ENCODE data around the gene ANKRD11.
"Not testable (repeated sequence)": the region's sequence is repeated elsewhere in the genome, so short reads cannot be mapped to it uniquely, and the experiment has no call there.

ANKRD11 gene

GRCh38 chr16:89331371-89332109 lies 158.8 kb downstream of the ANKRD11 start:
- H3K23ac ChIP-seq (ENCODE audit: low read length), result no peak overlapping the region
- H4K8ac ChIP-seq (ENCODE audit: low read depth, low read length), result no peak overlapping the region
- H3K4me2 ChIP-seq (ENCODE audit: low read length), result no peak overlapping the region
- no peaks in the 10 kb centered on the region for H3K27me3 ChIP-seq (ENCODE audit: insufficient read depth, low read length, poor library complexity)
- no peak overlapping the region for H2AK5ac ChIP-seq (ENCODE audit: low read length)
- no peak overlapping the region for H2BK120ac ChIP-seq (ENCODE audit: low read depth, low read length)
- no CpG with 5 or more reads among the region's 14 CpGs for WGBS (ENCODE audit: extremely low coverage, insufficient coverage, low lambda C conversion rate)
- H3K56ac ChIP-seq (ENCODE audit: low read length), result no peak overlapping the region
- no peak overlapping the region for H3K4me3 ChIP-seq (ENCODE audit: low read length)
- peaks cover 32% of the 10 kb centered on the region for H3K79me1 ChIP-seq (ENCODE audit: low read length)
- H3K4ac ChIP-seq (ENCODE audit: low read depth, low read length), result no peak overlapping the region
- no peak overlapping the region for H3K9ac ChIP-seq (ENCODE audit: low read length)
- no peak overlapping the region for H2BK5ac ChIP-seq (ENCODE audit: low read length)
- H3K36me3 ChIP-seq (ENCODE audit: control insufficient read depth, insufficient read depth, low read length), result no peaks in the 10 kb centered on the region
- H3K27ac ChIP-seq (ENCODE audit: low read depth, low read length), result no peak overlapping the region
- DNase-seq, result no peak
- H3K18ac ChIP-seq (ENCODE audit: low read length), result no peak overlapping the region
- peaks cover 12% of the 10 kb centered on the region for H3K4me1 ChIP-seq (ENCODE audit: control insufficient read depth, low read depth, low read length)
- peaks cover 85% of the 10 kb centered on the region for H3K79me2 ChIP-seq (ENCODE audit: control insufficient read depth, insufficient read depth, low read length)
- H2BK15ac ChIP-seq (replicated peaks; ENCODE audit: low read depth), result no peak overlapping the region
- H4K5ac ChIP-seq (ENCODE audit: low read length), result no peak overlapping the region

GRCh38 chr16:89330177-89330856 lies 160.0 kb downstream of the ANKRD11 start:
- no peak overlapping the region for H4K8ac ChIP-seq (ENCODE audit: low read depth, low read length)
- no CpG with 5 or more reads among the region's 25 CpGs for WGBS (ENCODE audit: extremely low coverage, insufficient coverage, low lambda C conversion rate)
- no peak overlapping the region for H4K5ac ChIP-seq (ENCODE audit: low read length)
- peak; percentile 70 for DNase-seq
- H3K56ac ChIP-seq (ENCODE audit: low read length), result no peak overlapping the region
- H3K4me2 ChIP-seq (ENCODE audit: low read length), result no peak overlapping the region
- H2BK120ac ChIP-seq (ENCODE audit: low read depth, low read length), result no peak overlapping the region
- no peak overlapping the region for H3K23ac ChIP-seq (ENCODE audit: low read length)
- H3K27me3 ChIP-seq (ENCODE audit: insufficient read depth, low read length, poor library complexity), result no peaks in the 10 kb centered on the region
- H3K4me3 ChIP-seq (ENCODE audit: low read length), result no peak overlapping the region
- H2BK15ac ChIP-seq (replicated peaks; ENCODE audit: low read depth), result no peak overlapping the region
- no peak overlapping the region for H3K27ac ChIP-seq (ENCODE audit: low read depth, low read length)
- H3K4me1 ChIP-seq (ENCODE audit: control insufficient read depth, low read depth, low read length), result peaks cover 21% of the 10 kb centered on the region
- H3K36me3 ChIP-seq (ENCODE audit: control insufficient read depth, insufficient read depth, low read length), result no peaks in the 10 kb centered on the region
- H3K4ac ChIP-seq (ENCODE audit: low read depth, low read length), result no peak overlapping the region
- no peak overlapping the region for H3K9ac ChIP-seq (ENCODE audit: low read length)
- H2AK5ac ChIP-seq (ENCODE audit: low read length), result no peak overlapping the region
- no peak overlapping the region for H2BK5ac ChIP-seq (ENCODE audit: low read length)
- H3K79me2 ChIP-seq (ENCODE audit: control insufficient read depth, insufficient read depth, low read length), result peaks cover 85% of the 10 kb centered on the region
- H3K18ac ChIP-seq (ENCODE audit: low read length), result no peak overlapping the region
- H3K79me1 ChIP-seq (ENCODE audit: low read length), result peaks cover 30% of the 10 kb centered on the region

- H3K4me3 ChIP-seq (ENCODE audit: low read length); H3K4ac ChIP-seq (ENCODE audit: low read depth, low read length); H3K18ac ChIP-seq (ENCODE audit: low read length); H4K8ac ChIP-seq (ENCODE audit: low read depth, low read length); H3K27ac ChIP-seq (ENCODE audit: low read depth, low read length); DNase-seq; H3K9ac ChIP-seq (ENCODE audit: low read length); H3K23ac ChIP-seq (ENCODE audit: low read length); H3K4me2 ChIP-seq (ENCODE audit: low read length); H2BK15ac ChIP-seq (replicated peaks; ENCODE audit: low read depth); H2AK5ac ChIP-seq (ENCODE audit: low read length); H3K56ac ChIP-seq (ENCODE audit: low read length); H3K27me3 ChIP-seq (ENCODE audit: insufficient read depth, low read length, poor library complexity); H3K36me3 ChIP-seq (ENCODE audit: control insufficient read depth, insufficient read depth, low read length); H2BK120ac ChIP-seq (ENCODE audit: low read depth, low read length); H4K5ac ChIP-seq (ENCODE audit: low read length); H2BK5ac ChIP-seq (ENCODE audit: low read length): not testable (repeated sequence)
- H3K4me1 ChIP-seq (ENCODE audit: control insufficient read depth, low read depth, low read length), result peaks cover 21% of the 10 kb centered on the region
- no CpG with 5 or more reads among the region's 4 CpGs for WGBS (ENCODE audit: extremely low coverage, insufficient coverage, low lambda C conversion rate)
- peaks cover 32% of the 10 kb centered on the region for H3K79me1 ChIP-seq (ENCODE audit: low read length)
- peaks cover 85% of the 10 kb centered on the region for H3K79me2 ChIP-seq (ENCODE audit: control insufficient read depth, insufficient read depth, low read length)
Observed at GRCh38 chr16:89329830-89330176, 160.6 kb downstream of the ANKRD11 start.

DNA sequence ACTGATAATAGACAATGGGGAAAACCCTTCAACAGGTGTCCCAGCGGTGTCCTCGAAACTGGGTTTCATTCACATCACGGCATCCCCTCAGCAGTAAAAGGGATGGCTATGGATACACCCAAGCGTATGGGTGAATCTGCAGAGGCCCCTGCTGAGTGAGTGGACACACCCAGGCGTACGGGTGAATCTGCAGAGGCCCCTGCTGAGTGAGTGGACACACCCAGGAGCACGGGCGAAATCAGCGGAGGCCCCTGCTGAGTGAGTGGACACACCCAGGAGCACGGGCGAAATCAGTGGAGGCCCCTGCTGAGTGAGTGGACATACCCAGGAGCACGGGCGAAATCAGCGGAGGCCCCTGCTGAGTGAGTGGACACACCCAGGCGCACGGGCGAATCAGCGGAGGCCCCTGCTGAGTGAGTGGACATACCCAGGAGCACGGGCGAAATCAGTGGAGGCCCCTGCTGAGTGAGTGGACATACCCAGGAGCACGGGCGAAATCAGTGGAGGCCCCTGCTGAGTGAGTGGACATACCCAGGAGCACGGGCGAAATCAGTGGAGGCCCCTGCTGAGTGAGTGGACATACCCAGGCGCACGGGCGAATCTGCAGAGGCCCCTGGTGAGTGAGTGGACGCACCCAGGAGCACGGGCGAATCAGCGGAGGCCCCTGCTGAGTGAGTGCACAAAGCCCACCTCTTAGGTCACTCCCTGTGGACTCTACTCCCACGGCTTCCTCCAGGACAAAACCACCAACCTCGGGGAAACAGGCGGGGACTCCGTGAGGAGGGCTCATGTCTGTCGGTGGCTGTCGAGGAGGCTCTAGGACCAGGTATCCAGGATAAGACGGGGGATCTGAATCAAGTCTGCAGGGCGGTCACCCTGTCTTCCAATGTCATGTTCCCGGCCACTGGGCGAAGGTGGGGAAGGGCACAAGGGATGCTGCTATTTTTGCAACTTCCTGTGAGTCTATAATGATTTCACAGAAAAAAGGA lies 161.7 kb downstream of the ANKRD11 start:
- WGBS (ENCODE audit: extremely low coverage, insufficient coverage, low lambda C conversion rate), result no CpG with 5 or more reads among the region's 41 CpGs
- H4K5ac ChIP-seq (ENCODE audit: low read length); H3K4ac ChIP-seq (ENCODE audit: low read depth, low read length); H3K4me3 ChIP-seq (ENCODE audit: low read length); H3K56ac ChIP-seq (ENCODE audit: low read length); H3K18ac ChIP-seq (ENCODE audit: low read length); H3K27ac ChIP-seq (ENCODE audit: low read depth, low read length); H3K27me3 ChIP-seq (ENCODE audit: insufficient read depth, low read length, poor library complexity); H2AK5ac ChIP-seq (ENCODE audit: low read length); H4K8ac ChIP-seq (ENCODE audit: low read depth, low read length); H2BK15ac ChIP-seq (replicated peaks; ENCODE audit: low read depth); H3K36me3 ChIP-seq (ENCODE audit: control insufficient read depth, insufficient read depth, low read length); H3K4me2 ChIP-seq (ENCODE audit: low read length); H3K9ac ChIP-seq (ENCODE audit: low read length); H3K23ac ChIP-seq (ENCODE audit: low read length); H2BK5ac ChIP-seq (ENCODE audit: low read length); H2BK120ac ChIP-seq (ENCODE audit: low read depth, low read length); DNase-seq: not testable (repeated sequence)
- Histone ChIP-seq H3K79me2 (ENCODE audit: control insufficient read depth, insufficient read depth, low read length) (peaks cover 86% of the 10 kb centered on the region), H3K4me1 (ENCODE audit: control insufficient read depth, low read depth, low read length) (peaks cover 21% of the 10 kb centered on the region), H3K79me1 (ENCODE audit: low read length) (peaks cover 31% of the 10 kb centered on the region)

DNA sequence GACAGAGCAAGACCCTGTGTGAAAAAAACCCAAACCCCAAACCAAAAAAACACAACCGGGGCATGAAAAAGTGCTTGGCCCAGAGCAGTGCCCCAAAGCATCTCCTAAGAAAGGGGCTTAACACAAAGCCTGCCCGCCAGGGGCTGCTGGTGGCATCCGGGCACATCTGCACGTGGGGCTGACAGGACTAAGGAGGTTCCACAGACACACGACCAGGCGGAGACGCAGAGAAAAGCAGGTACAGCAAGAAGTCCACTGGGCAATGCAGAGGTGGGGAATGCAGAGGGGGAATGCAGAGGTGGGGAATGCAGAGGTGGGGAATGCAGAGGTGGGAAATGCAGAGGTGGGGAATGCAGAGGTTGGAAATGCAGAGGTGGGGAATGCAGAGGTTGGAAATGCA lies 163.6 kb downstream of the ANKRD11 start:
- H3K36me3 ChIP-seq (ENCODE audit: control insufficient read depth, insufficient read depth, low read length), result no peaks in the 10 kb centered on the region
- no peak overlapping the region for H2BK5ac ChIP-seq (ENCODE audit: low read length)
- peaks cover 33% of the 10 kb centered on the region for H3K79me1 ChIP-seq (ENCODE audit: low read length)
- peaks cover 21% of the 10 kb centered on the region for H3K4me1 ChIP-seq (ENCODE audit: control insufficient read depth, low read depth, low read length)
- peak; percentile 77 for DNase-seq
- H3K56ac ChIP-seq (ENCODE audit: low read length), result no peak overlapping the region
- H4K5ac ChIP-seq (ENCODE audit: low read length), result no peak overlapping the region
- no peak overlapping the region for H3K9ac ChIP-seq (ENCODE audit: low read length)
- H2BK15ac ChIP-seq (replicated peaks; ENCODE audit: low read depth), result no peak overlapping the region
- no peak overlapping the region for H4K8ac ChIP-seq (ENCODE audit: low read depth, low read length)
- no peak overlapping the region for H3K4me3 ChIP-seq (ENCODE audit: low read length)
- no CpG with 5 or more reads among the region's 7 CpGs for WGBS (ENCODE audit: extremely low coverage, insufficient coverage, low lambda C conversion rate)
- no peak overlapping the region for H3K23ac ChIP-seq (ENCODE audit: low read length)
- H3K4me2 ChIP-seq (ENCODE audit: low read length), result no peak overlapping the region
- no peak overlapping the region for H3K27ac ChIP-seq (ENCODE audit: low read depth, low read length)
- H3K4ac ChIP-seq (ENCODE audit: low read depth, low read length), result no peak overlapping the region
- H3K27me3 ChIP-seq (ENCODE audit: insufficient read depth, low read length, poor library complexity), result no peaks in the 10 kb centered on the region
- H3K79me2 ChIP-seq (ENCODE audit: control insufficient read depth, insufficient read depth, low read length), result peaks cover 83% of the 10 kb centered on the region
- H3K18ac ChIP-seq (ENCODE audit: low read length), result no peak overlapping the region
- no peak overlapping the region for H2BK120ac ChIP-seq (ENCODE audit: low read depth, low read length)
- H2AK5ac ChIP-seq (ENCODE audit: low read length), result no peak overlapping the region
